NK-92 (cell line): ENCODE measurements around the gene TRAF4.
"Not testable (repeated sequence)": the region's sequence is repeated elsewhere in the genome, so short reads cannot be mapped to it uniquely, and the experiment has no call there.

Experiments
- DNase-seq: peaks from one replicate; lab custom pipeline; 2025; ENCODE audit not compliant: unreplicated experiment; lab: John Stamatoyannopoulos, UW

Gene TRAF4

DNA sequence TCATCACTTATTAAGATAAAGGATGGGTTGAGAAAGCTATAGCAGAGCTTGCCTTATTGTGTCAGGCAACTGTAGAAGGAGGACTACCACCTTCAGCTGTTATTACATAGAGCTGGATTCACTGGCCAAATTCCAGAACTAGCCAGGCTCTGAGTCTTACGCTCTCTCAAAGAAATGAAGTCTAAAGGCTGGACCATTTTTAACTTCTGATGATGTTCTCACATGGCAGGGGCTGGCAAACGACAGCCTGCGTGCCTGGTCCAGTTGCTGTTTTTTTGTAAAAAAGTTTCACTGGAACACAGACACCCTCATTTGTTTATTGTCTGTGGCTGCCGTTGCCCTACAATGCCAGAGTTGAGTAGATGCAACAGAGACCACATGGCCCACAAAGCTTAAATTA, 21.2 kb downstream of the TRAF4 start:
- no peak for DNase-seq

DNA sequence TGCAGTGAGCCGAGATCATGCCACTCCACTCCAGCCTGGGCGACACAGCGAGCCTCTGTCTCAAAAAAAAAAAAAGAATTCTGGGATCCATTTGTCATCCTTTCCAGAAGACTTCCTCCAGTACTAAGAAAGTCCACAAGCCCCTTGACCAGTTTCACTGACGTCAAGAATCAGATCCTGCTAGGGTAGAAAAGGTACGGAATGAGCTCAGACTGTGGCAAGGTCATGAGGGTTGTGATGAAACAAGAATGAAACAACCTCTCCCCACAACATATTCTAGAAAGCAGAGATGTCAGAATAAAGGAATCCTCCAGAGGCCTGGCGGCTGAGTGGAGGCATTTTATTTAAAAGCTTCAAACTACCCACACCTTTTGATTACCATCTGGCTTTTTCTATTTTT, 29.9 kb downstream of the TRAF4 start:
- DNase-seq: no peak

DNA sequence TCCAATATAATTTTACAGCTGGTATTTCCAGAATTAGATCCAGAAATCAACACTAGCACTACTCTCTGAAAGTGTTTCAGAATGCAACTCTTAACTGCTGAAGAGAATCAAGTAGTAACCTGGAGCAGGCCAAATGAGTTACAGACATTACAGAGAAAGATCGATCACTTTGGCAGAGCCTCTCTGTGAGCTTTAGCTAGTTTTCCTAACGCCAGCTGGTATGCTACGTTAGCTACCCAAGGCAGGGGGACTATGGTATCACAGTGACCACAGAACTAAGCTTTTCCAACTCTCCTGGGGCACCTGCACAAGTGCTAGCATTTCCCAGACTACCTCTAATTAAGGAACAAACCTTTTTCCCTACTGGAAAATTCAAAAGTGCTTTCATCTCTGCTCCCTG, 30.4 kb downstream of the TRAF4 start:
- DNase-seq: no peak

DNA sequence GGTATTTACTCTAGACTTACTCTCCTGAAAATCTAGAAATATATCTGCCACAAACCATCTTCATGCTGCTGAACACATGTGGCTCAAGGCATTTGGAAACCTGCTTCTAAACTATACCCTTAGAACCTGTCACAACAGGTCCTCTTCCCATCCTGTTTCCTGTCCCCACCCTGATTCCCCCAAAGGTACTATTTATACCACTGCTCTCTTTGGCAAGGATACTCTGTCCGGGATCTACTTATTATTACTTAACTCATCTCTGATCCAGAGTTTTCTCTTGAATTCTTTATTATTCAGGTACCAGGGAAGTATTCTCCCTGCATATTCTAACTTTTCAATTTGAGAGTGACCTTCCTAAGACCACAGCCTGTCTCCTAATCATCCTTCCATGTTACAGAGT, 33.4 kb downstream of the TRAF4 start:
- no peak for DNase-seq

DNA sequence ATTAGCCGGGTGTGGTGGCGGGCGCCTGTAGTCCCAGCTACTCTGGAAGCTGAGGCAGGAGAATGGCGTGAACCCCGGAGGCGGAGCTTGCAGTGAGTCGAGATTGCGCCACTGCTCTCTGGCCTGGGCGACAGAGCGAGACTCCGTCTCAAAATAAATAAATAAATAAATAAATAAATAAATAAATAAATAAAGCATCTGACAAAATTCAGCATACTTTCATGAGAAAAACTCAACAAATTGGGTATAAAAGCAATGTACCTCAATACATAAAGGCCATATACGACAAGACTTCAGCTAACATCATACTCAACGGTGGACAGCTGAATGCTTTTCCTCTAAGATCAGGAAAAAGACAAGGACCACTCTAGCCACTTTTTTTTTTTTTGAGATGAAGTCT, 35.8 kb downstream of the TRAF4 start:
- not testable (repeated sequence) for DNase-seq

DNA sequence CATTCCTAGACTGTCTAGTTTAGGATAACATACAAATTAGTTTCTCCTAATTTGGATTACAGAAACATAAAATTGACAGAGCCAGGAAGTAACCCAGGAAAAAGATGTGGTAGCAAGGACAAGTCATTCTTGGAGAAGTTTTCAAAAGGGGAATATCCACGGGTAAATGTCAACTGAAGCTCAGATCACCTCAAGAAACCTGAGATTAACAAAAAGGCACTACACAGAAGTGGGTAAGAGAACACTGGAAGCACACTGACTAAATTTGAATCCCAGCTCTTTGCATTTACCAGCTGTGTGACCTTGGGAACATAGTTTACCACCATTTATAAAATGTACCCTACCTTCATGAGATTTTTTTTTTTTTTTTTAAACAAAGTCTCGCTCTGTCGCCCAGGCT, 39.4 kb downstream of the TRAF4 start:
- DNase-seq: no peak

DNA sequence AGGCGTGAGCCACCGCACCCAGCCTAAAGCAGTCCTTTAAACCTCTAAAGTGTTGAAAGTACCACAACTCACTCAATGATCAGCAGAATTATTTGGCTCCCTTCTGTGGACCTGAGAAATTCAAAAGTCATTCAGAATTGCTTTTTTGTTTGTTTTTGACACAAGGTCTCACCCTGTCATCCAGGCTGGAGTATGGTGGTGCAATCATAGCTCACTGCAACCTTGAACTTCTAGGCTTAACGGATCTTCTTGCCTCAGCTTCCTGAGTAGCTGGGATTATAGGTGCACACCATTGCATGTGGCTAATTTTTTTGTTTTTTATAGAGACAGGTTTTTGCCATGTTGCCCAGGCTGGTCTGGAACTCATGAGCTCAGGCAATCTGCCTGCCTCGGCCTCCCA, 44.3 kb downstream of the TRAF4 start:
- no peak for DNase-seq

DNA sequence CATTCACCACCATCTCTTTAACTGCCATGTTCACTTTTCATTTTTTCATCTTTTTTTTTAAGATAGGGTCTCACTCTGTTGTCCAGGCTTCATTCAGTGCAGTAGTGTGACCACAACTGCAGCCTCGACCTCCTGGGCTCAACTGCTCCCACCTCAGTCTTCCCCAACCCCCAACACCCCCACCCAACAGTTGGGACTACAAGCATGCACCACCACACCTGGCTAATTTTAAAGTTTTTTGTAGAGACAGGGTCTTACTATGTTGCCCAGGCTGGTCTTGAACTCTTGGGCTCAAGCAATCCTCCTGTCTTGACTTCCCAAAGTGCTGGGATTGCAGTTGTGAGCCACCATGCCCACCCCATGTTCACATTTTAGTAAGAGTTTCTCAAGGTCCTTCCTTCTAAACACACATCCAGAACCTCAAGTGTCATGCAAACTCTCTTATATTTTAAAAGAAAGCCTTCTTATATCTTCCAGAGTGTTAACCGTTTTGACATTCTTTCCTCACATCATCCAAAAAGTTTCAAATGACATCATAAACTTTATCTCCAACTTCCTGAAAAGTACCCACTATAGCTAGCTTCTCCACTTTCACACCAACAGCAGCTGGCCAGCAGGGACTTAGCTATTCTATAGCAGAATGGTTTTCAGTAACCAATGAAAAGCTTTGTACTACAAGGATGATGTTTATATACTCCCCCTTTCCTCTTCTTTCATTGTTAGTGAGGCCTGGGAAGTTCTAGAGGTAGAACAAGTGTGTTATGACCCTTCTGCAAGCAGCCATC, 49.3 kb downstream of the TRAF4 start:
- DNase-seq: no peak

DNA sequence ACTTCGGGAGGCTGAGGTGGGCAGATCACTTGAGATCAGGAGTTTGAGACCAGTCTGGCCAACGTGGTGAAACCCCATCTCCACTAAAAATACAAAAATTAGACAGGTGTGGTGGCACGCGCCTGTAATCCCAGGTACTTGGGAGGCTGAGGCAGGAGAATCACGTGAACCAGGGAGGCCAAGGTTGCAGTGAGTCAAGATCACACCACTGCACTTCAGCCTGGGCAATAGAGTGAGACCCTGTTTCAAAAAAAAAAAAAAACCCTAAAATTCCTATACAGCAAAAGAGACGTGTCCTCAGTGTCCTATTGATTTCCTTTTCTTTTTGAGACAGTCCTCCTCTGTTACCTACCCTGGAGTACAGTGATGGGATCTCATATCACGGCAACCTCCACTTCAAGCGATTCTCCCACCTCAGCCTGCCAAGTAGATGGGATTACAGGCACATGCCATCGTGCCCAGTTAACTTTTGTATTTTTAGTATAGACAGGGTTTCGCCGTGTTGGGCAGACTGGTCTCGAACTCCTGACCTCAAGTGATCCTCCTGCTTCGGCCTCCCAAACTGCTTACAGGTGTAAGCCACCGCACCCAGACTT, 51.1 kb downstream of the TRAF4 start:
- DNase-seq: not testable (repeated sequence)

DNA sequence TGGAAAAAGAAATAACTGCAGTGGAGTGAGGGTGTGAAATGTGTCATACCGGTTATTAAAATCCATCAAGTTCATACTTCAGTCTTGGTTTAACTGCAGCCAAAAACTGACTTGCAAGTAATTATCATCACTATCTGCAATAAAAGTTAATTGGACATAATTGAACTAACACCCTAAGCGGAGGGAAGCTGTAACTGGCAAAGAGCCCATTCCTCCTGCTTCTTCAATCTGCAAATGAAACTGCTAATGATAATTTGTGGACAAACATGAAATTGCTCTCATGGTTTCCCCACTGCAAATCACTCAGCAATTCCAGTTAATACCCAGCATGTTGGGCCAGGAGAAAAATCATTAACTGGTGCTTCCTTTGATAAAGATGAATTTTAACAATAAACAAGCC, 52.3 kb downstream of the TRAF4 start:
- DNase-seq: no peak
